GM12878 (cell line): ENCODE measurements around the gene AURKAIP1. TPM values are rescaled to one million over a fixed set of nuclear protein-coding genes. Genes with fewer than 3 reads are reported as not detected.

Experiments
- ATF7 ChIP-seq: fragments of 450-650 bp; IDR thresholded peaks from 2 replicates; pipeline ENCODE4 v1.6.1; 2016; ENCODE audit warnings: low read depth, mild to moderate bottlenecking
- BCL11A ChIP-seq: IDR thresholded peaks from 2 replicates; pipeline ENCODE4 v1.6.1; 2011; ENCODE audit warnings: low read depth, low read length
- ETV6 ChIP-seq, 2 experiments: fragments of 450-650 bp in 1 of 2; IDR thresholded peaks in 1 of 2; conservative IDR thresholded peaks in 1 of 2; 2 replicates each; pipeline ENCODE4 v1.6.1; 2014; ENCODE audit warnings: antibody characterized with exemption in 1 of 2, borderline replicate concordance in 1 of 2, low read depth in 1 of 2, mild to moderate bottlenecking in 1 of 2, moderate library complexity in 1 of 2
- HSF1 ChIP-seq: fragments of 150-350 bp; IDR thresholded peaks from 2 replicates; pipeline ENCODE4 v1.6.1; 2014; ENCODE audit warnings: mild to moderate bottlenecking, low read depth, low read length
- IRF3 ChIP-seq: fragments of 450-650 bp; IDR thresholded peaks from 2 replicates; pipeline ENCODE4 v1.6.1; 2014; ENCODE audit warnings: mild to moderate bottlenecking
- KAT2A ChIP-seq: conservative IDR thresholded peaks from 2 replicates; pipeline ENCODE4 v1.6.1; 2011; ENCODE audit warnings: low read depth, low read length; ENCODE audit not compliant: control insufficient read depth
- NBN ChIP-seq: fragments of 450-650 bp; IDR thresholded peaks from 2 replicates; pipeline ENCODE4 v1.6.1; 2016
- NFYB ChIP-seq: IDR thresholded peaks from 2 replicates; pipeline ENCODE4 v1.6.1; 2011; ENCODE audit warnings: low read depth, mild to moderate bottlenecking, low read length, improper control_type of control experiment, moderate library complexity; ENCODE audit not compliant: insufficient read depth
- NKRF ChIP-seq: fragments of 450-650 bp; conservative IDR thresholded peaks from 2 replicates; pipeline ENCODE4 v1.6.1; 2017; ENCODE audit warnings: mild to moderate bottlenecking, moderate library complexity
- SREBF2 ChIP-seq: IDR thresholded peaks from 2 replicates; pipeline ENCODE4 v1.6.1; 2012; ENCODE audit warnings: mild to moderate bottlenecking, low read length
- ZNF384 ChIP-seq: IDR thresholded peaks from 2 replicates; pipeline ENCODE4 v1.6.1; 2012; ENCODE audit warnings: low read depth, mild to moderate bottlenecking, low read length, improper control_type of control experiment, borderline replicate concordance
- ZSCAN29 ChIP-seq: fragments of 450-650 bp; IDR thresholded peaks from 2 replicates; pipeline ENCODE4 v1.6.1; 2017; ENCODE audit warnings: mild to moderate bottlenecking, moderate library complexity
- polyA plus RNA-seq, 11 experiments: library from polyadenylated mRNA; depleted of rRNA in 4 of 11; unstranded in 6 of 11; stranded (reverse) in 5 of 11; fragments of >200 nt; fragmentation: Nextera tagmentation in 4 of 11; fragmentation: Illumina TruSeq in 1 of 11; extraction: Ambion mirVana in 4 of 11; extraction: Trizol in 1 of 11; gene quantifications; 1 replicate in 1 of 11; 2 replicates in 10 of 11; pipeline versions ENCODE4 v1.2.1 to v1.2.3, GENCODE V29; 2011 to 2016; ENCODE audit warnings: inconsistent platforms in 2 of 11, missing spikeins in 2 of 11, low read depth in 1 of 11
- total RNA-seq, 4 experiments: library from RNA; depleted of rRNA in 3 of 4; stranded (reverse); fragments of >200 nt in 3 of 4; fragmentation: Illumina TruSeq in 1 of 4; extraction: Trizol in 1 of 4; gene quantifications; 2 replicates each; pipeline versions ENCODE4 v1.2.1 to v1.2.3, GENCODE V29; 2013 to 2021

Gene AURKAIP1
- total and polyA plus RNA-seq, 10 of the 15 experiments (the other 5 are each of a cell fraction or from before 2014, with no cell fraction given) = 6.5 to 366 (median 120) TPM

GRCh38 chr1:1374929-1375662 is at the start of gene AURKAIP1 (continued):
- TF ChIP-seq HSF1 = no peak
- peak; percentile 91 for TF ChIP-seq ATF7
- no peak for TF ChIP-seq NFYB
- TF ChIP-seq ZNF384 = peak; percentile 38; the same call in 1 of the 2 replicates
- peak; percentile 94 for TF ChIP-seq NBN
- TF ChIP-seq IRF3 = peak; percentile 65; the same call in 1 of the 2 replicates
- TF ChIP-seq SREBF2 = no peak; the same call in none of the 2 replicates
- no peak for TF ChIP-seq BCL11A
- no peak for TF ChIP-seq KAT2A
- peak; percentile 91 for TF ChIP-seq ZSCAN29
- peak in 1 of 2 experiments; percentile 66; a peak in 1 of 4 replicates for TF ChIP-seq ETV6 (conservative IDR thresholded peaks at IDR 0.05 in 1 of 2, IDR thresholded peaks at IDR 0.05 in 1 of 2; ENCODE audit: borderline replicate concordance in 1 of 2, low read depth in 1 of 2)
- TF ChIP-seq NKRF = peak; percentile 74
